ENCODE measurements around the gene PDE5A.

- TF ChIP-seq, protein P1, sequence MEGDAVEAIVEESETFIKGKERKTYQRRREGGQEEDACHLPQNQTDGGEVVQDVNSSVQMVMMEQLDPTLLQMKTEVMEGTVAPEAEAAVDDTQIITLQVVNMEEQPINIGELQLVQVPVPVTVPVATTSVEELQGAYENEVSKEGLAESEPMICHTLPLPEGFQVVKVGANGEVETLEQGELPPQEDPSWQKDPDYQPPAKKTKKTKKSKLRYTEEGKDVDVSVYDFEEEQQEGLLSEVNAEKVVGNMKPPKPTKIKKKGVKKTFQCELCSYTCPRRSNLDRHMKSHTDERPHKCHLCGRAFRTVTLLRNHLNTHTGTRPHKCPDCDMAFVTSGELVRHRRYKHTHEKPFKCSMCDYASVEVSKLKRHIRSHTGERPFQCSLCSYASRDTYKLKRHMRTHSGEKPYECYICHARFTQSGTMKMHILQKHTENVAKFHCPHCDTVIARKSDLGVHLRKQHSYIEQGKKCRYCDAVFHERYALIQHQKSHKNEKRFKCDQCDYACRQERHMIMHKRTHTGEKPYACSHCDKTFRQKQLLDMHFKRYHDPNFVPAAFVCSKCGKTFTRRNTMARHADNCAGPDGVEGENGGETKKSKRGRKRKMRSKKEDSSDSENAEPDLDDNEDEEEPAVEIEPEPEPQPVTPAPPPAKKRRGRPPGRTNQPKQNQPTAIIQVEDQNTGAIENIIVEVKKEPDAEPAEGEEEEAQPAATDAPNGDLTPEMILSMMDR (IDR thresholded peaks at IDR 0.05): no peak
- TF ChIP-seq POLR2A (IDR thresholded peaks at IDR 0.05; ENCODE audit: low read length): no peak
- no peak for TF ChIP-seq JUN (IDR thresholded peaks at IDR 0.05)
- TF ChIP-seq MAZ (IDR thresholded peaks at IDR 0.05; ENCODE audit: borderline replicate concordance, low read depth, low read length): no peak
- no peak for TF ChIP-seq RCOR1 (IDR thresholded peaks at IDR 0.05; ENCODE audit: low read depth, low read length)
- TF ChIP-seq REST (IDR thresholded peaks at IDR 0.05): no peak
- no peak for TF ChIP-seq PHF8 (IDR thresholded peaks at IDR 0.05; ENCODE audit: borderline replicate concordance, low read depth)
- TF ChIP-seq FOSL2 (IDR thresholded peaks at IDR 0.05): no peak
- no peak for TF ChIP-seq FOSL2 (CRISPR knock-in tag; IDR thresholded peaks at IDR 0.05)
Observed at GRCh38 chr4:119641765-119642164, 13.2 kb upstream of the PDE5A start.

Data from A549 (cell line).